ENCODE measurements around the gene FAM177B. TPM values are rescaled to one million over a fixed set of nuclear protein-coding genes. Genes with fewer than 3 reads are reported as not detected.

FAM177B gene
- total RNA-seq, 2 donors from 2014 or later, result 8.5 to 19.5 TPM

- Histone ChIP-seq H3K4me3 (no peak overlapping the region), H3K9ac (ENCODE audit: low read depth in 2 of 2, low read length in 2 of 2) (no peak overlapping the region), H3K9me3 (no peaks in the 10 kb centered on the region), H3K4me1 (no peaks in the 10 kb centered on the region), H3K27me3 (no peaks in the 10 kb centered on the region), H3K27ac (no peak overlapping the region), H3K36me3 (no peaks in the 10 kb centered on the region)
- intact Hi-C loops (cut with DNase I), result no loop called here
- DNase-seq, result no peak
- TF ChIP-seq, protein P1, sequence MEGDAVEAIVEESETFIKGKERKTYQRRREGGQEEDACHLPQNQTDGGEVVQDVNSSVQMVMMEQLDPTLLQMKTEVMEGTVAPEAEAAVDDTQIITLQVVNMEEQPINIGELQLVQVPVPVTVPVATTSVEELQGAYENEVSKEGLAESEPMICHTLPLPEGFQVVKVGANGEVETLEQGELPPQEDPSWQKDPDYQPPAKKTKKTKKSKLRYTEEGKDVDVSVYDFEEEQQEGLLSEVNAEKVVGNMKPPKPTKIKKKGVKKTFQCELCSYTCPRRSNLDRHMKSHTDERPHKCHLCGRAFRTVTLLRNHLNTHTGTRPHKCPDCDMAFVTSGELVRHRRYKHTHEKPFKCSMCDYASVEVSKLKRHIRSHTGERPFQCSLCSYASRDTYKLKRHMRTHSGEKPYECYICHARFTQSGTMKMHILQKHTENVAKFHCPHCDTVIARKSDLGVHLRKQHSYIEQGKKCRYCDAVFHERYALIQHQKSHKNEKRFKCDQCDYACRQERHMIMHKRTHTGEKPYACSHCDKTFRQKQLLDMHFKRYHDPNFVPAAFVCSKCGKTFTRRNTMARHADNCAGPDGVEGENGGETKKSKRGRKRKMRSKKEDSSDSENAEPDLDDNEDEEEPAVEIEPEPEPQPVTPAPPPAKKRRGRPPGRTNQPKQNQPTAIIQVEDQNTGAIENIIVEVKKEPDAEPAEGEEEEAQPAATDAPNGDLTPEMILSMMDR (IDR thresholded peaks at IDR 0.05), result no peak
Measured at GRCh38 chr1:222786121-222786520, 49.1 kb downstream of the FAM177B start.

GRCh38 chr1:222787729-222788128 lies 50.7 kb downstream of the FAM177B start:
- intact Hi-C loops (cut with DNase I), result no loop called here
- H3K36me3 ChIP-seq, result no peaks in the 10 kb centered on the region
- H3K4me1 ChIP-seq, result no peaks in the 10 kb centered on the region

DNA sequence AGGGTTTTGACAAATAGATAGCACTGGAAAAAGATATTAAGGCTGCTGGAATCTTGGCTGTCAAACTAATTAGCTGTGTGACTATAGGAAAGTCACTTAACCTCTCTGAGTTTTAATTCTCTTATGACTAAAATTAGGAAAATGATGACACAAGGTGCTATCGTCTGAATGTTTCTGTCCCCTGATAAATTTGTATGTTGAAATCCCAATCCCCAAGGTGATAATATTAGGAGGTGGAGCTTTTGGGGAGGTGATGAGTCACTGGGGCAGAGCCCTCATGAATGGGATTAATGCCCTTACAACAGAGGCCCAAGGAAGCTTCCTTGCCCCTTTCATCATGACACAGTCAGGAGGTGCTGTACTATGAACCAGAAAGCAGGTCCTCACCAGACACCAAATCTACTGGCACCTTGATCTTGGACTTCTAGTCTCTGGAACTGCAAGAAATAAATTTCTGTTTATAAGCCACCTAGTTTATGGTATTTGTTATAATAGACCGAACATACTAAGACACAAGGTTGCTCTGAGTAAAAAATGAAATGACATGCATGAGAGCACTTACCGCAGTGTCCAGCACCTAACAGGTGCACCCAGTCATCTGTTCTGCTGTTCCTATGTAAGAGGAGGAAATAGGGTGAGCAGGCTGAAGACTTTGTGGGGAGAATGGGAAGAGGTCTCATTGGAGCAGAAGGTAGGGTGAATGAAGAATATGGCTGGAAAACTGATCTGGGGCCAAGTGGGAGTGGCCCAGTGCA lies 51.6 kb downstream of the FAM177B start:
- H3K4me1 ChIP-seq, result no peaks in the 10 kb centered on the region

More at GRCh38 chr1:222787729-222788128, 50.7 kb downstream of the FAM177B start:
- TF ChIP-seq, protein P1 (IDR thresholded peaks at IDR 0.05), result no peak
- H3K9ac ChIP-seq (ENCODE audit: low read depth in 2 of 2, low read length in 2 of 2), result no peak overlapping the region
- no peak overlapping the region for H3K4me3 ChIP-seq
- no peaks in the 10 kb centered on the region for H3K27me3 ChIP-seq
- DNase-seq, result no peak
- no peak overlapping the region for H3K27ac ChIP-seq
- H3K9me3 ChIP-seq, result no peaks in the 10 kb centered on the region

DNA sequence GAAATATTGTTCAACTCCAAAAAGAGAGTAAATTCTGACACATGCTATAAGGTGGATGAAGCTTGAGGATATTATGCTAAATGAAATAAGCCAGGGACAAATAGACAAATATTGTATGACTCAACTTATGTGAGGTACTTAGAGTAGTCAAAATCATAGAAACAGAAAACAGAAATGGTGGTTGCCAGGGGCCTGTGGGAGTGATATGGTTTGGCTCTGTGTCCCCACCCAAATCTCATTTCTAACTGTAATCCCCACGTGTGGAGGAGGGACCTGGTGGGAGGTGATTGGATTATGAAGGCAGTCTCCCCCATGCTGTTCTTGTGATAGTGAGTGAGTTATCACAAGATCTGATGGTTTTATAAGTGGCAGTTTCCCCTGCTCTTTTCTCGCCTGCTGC lies 53.1 kb downstream of the FAM177B start:
- Histone ChIP-seq H3K27me3 (no peaks in the 10 kb centered on the region), H3K36me3 (no peaks in the 10 kb centered on the region), H3K9ac (ENCODE audit: low read depth in 2 of 2, low read length in 2 of 2) (no peak overlapping the region), H3K4me1 (no peaks in the 10 kb centered on the region), H3K4me3 (no peak overlapping the region), H3K9me3 (no peaks in the 10 kb centered on the region), H3K27ac (no peak overlapping the region)
- intact Hi-C loops (cut with DNase I), result loop anchor here (10.0 kb wide), 1 partner anchor 215 kb away; no protein-coding TSS in a partner anchor
- DNase-seq, result no peak
- TF ChIP-seq, protein P1 (IDR thresholded peaks at IDR 0.05), result no peak

More for the DNA sequence above, 51.6 kb downstream of the FAM177B start:
- Histone ChIP-seq H3K9ac (ENCODE audit: low read depth in 2 of 2, low read length in 2 of 2) (no peak overlapping the region), H3K27me3 (no peaks in the 10 kb centered on the region), H3K4me3 (no peak overlapping the region), H3K9me3 (no peaks in the 10 kb centered on the region), H3K36me3 (no peaks in the 10 kb centered on the region), H3K27ac (no peak overlapping the region)
- intact Hi-C loops (cut with DNase I), result no loop called here
- no peak for DNase-seq
- TF ChIP-seq, protein P1 (IDR thresholded peaks at IDR 0.05), result no peak

DNA sequence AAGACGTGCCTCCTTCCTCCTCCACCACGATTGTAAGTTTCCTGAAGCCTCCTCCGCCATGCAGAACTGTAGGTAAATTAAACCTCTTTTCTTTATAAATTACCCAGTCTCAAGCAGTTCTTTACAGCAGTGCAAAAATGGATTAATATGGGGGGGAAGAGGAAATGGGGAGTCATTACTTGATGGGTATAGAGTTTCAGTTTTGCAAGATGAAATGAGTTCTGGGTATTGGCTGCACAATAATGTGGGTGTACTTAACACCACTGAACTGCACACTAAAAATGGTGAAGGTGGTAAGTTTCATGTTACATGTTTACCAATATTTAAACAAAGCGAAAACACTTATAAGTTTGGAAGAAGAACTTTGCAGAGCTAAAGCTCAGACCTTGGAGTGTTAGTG lies 53.5 kb downstream of the FAM177B start:
- Histone ChIP-seq H3K9me3 (no peaks in the 10 kb centered on the region), H3K4me1 (no peaks in the 10 kb centered on the region), H3K27me3 (no peaks in the 10 kb centered on the region), H3K9ac (ENCODE audit: low read depth in 2 of 2, low read length in 2 of 2) (no peak overlapping the region), H3K36me3 (no peaks in the 10 kb centered on the region), H3K27ac (no peak overlapping the region), H3K4me3 (no peak overlapping the region)
- TF ChIP-seq, protein P1 (IDR thresholded peaks at IDR 0.05), result no peak
- no peak for DNase-seq
- intact Hi-C loops (cut with DNase I), result loop anchor here (10.0 kb wide), 1 partner anchor 214 kb away; no protein-coding TSS in a partner anchor
